Activated T-helper 1 cell treated with Interleukin-2 at 50 U/mL for 16 hours (primary cell): ENCODE measurements around the gene CDCP2.
"Not testable (repeated sequence)": the region's sequence is repeated elsewhere in the genome, so short reads cannot be mapped to it uniquely, and the experiment has no call there.

Source experiments
- DNase-seq: peaks from one replicate; pipeline ENCODE4 v3.0.0-alpha.2; 2020; ENCODE audit warnings: low read depth

CDCP2 gene

GRCh38 chr1:54167422-54168139, 14.8 kb upstream of the CDCP2 start:
- DNase-seq, result no peak

- not testable (repeated sequence) for DNase-seq
Measured at GRCh38 chr1:54166357-54166756, 13.6 kb upstream of the CDCP2 start.

- no peak for DNase-seq
Measured at GRCh38 chr1:54165146-54165545, 12.3 kb upstream of the CDCP2 start.

- no peak for DNase-seq
Measured at GRCh38 chr1:54163573-54163972, 10.8 kb upstream of the CDCP2 start.

GRCh38 chr1:54163051-54163450, 10.3 kb upstream of the CDCP2 start:
- DNase-seq, result no peak

- no peak for DNase-seq
Measured at GRCh38 chr1:54161495-54162168, 8.8 kb upstream of the CDCP2 start.

GRCh38 chr1:54160351-54160750, 7.6 kb upstream of the CDCP2 start:
- DNase-seq, result no peak

- DNase-seq, result no peak
Measured at GRCh38 chr1:54159733-54160316, 7.0 kb upstream of the CDCP2 start.

GRCh38 chr1:54158071-54158470, 5.3 kb upstream of the CDCP2 start:
- DNase-seq, result no peak

- no peak for DNase-seq
Measured at GRCh38 chr1:54157401-54157800, 4.6 kb upstream of the CDCP2 start.

- DNase-seq, result no peak
Measured at GRCh38 chr1:54156986-54157385, 4.2 kb upstream of the CDCP2 start.

GRCh38 chr1:54156201-54156600, 3.4 kb upstream of the CDCP2 start:
- no peak for DNase-seq

- DNase-seq, result no peak
Measured at GRCh38 chr1:54153535-54154439, 987 bp upstream of the CDCP2 start.

- DNase-seq, result no peak
Measured at GRCh38 chr1:54151013-54151412, 1.8 kb downstream of the CDCP2 start.

- DNase-seq, result no peak
Measured at GRCh38 chr1:54149734-54150133, 3.1 kb downstream of the CDCP2 start.

- no peak for DNase-seq
Measured at GRCh38 chr1:54144366-54144765, 8.4 kb downstream of the CDCP2 start.

- no peak for DNase-seq
Measured at GRCh38 chr1:54142146-54142900, 10.5 kb downstream of the CDCP2 start.

GRCh38 chr1:54139711-54140110, 13.1 kb downstream of the CDCP2 start:
- DNase-seq, result no peak

GRCh38 chr1:54138994-54139393, 13.8 kb downstream of the CDCP2 start:
- DNase-seq, result no peak

- no peak for DNase-seq
Measured at GRCh38 chr1:54137534-54138061, 15.2 kb downstream of the CDCP2 start.

- DNase-seq, result no peak
Measured at GRCh38 chr1:54136963-54137533, 15.8 kb downstream of the CDCP2 start.
